Neural progenitor cell (in vitro differentiated cells): Measurements from ENCODE around the gene GJB3. TPM values are rescaled to one million over a fixed set of nuclear protein-coding genes. Genes with fewer than 3 reads are reported as not detected.

Source experiments
- DNase-seq: peaks from one replicate; pipeline ENCODE4 v3.0.0-alpha.2; 2016; ENCODE audit warnings: low spot score
- H2AFZ ChIP-seq: fragments of 200-600 bp; sonication (generic); replicated peaks from 2 replicates; pipeline ENCODE4 v1.6.1; 2016; ENCODE audit warnings: antibody characterized with exemption
- H3F3A ChIP-seq: fragments of 200-600 bp; sonication (generic); 2 replicates; pipeline ENCODE4 v1.6.1; 2016; ENCODE audit warnings: antibody characterized with exemption, low read depth
- H3K27ac ChIP-seq: fragments of 200-600 bp; sonication (generic); 2 replicates; pipeline ENCODE4 v1.5.1; 2016; ENCODE audit warnings: mild to moderate bottlenecking
- H3K27me3 ChIP-seq: fragments of 200-600 bp; sonication (generic); 2 replicates; pipeline ENCODE4 v1.6.1; 2016; ENCODE audit warnings: mild to moderate bottlenecking, moderate library complexity
- H3K36me3 ChIP-seq: fragments of 200-600 bp; sonication (generic); 2 replicates; pipeline ENCODE4 v1.5.1; 2016
- H3K4me1 ChIP-seq: fragments of 200-600 bp; sonication (generic); 2 replicates; pipeline ENCODE4 v1.6.1; 2016; ENCODE audit warnings: mixed run types
- H3K4me2 ChIP-seq: fragments of 200-600 bp; sonication (generic); 2 replicates; pipeline ENCODE4 v1.6.1; 2016
- H3K4me3 ChIP-seq: fragments of 200-600 bp; sonication (generic); 2 replicates; pipeline ENCODE4 v1.5.1; 2016
- H3K79me2 ChIP-seq: fragments of 200-600 bp; sonication (generic); 2 replicates; pipeline ENCODE4 v1.6.1; 2016; ENCODE audit warnings: low read depth
- H3K9ac ChIP-seq: fragments of 200-600 bp; sonication (generic); 2 replicates; pipeline ENCODE4 v1.6.1; 2016
- H3K9me3 ChIP-seq: fragments of 200-600 bp; sonication (generic); 2 replicates; pipeline ENCODE4 v1.5.1; 2016; ENCODE audit warnings: low read depth
- H4K20me1 ChIP-seq: fragments of 200-600 bp; sonication (generic); 2 replicates; pipeline ENCODE4 v1.6.1; 2016; ENCODE audit warnings: low read depth
- H3K27ac Mint-ChIP-seq: 3 replicates; pipeline ENCODE4 v1.8.0; 2021; ENCODE audit warnings: mixed read lengths
- H3K27me3 Mint-ChIP-seq: 2 replicates; pipeline ENCODE4 v1.8.0; 2022; ENCODE audit warnings: low read depth, mild to moderate bottlenecking, inconsistent platforms, moderate library complexity, mixed read lengths; ENCODE audit not compliant: insufficient read depth
- H3K36me3 Mint-ChIP-seq: 3 replicates; pipeline ENCODE4 v1.8.0; 2021; ENCODE audit warnings: mixed read lengths
- H3K4me1 Mint-ChIP-seq: 3 replicates; pipeline ENCODE4 v1.8.0; 2021; ENCODE audit warnings: mixed read lengths
- H3K4me3 Mint-ChIP-seq: 3 replicates; pipeline ENCODE4 v1.8.0; 2021; ENCODE audit warnings: mild to moderate bottlenecking, moderate library complexity, mixed read lengths
- H3K9me3 Mint-ChIP-seq: 3 replicates; pipeline ENCODE4 v1.8.0; 2020; ENCODE audit warnings: mixed read lengths
- EZH2 ChIP-seq: fragments of 200-600 bp; sonication (generic); IDR thresholded peaks from 2 replicates; pipeline ENCODE4 v1.6.1; 2017; ENCODE audit warnings: antibody characterized with exemption, mild to moderate bottlenecking, moderate library complexity
- EZH2phosphoT487 ChIP-seq: fragments of 200-600 bp; sonication (generic); IDR thresholded peaks from 2 replicates; pipeline ENCODE4 v1.6.1; 2017; ENCODE audit warnings: antibody characterized with exemption
- total RNA-seq: library from RNA; depleted of rRNA; stranded (reverse); fragments of >200 nt; gene quantifications from 2 replicates; pipeline ENCODE4 v1.2.3, GENCODE V29; 2015; ENCODE audit warnings: low replicate concordance
- TF ChIP-seq, protein P1 (sequence below): fragments of 200-600 bp; sonication (generic); IDR thresholded peaks from 2 replicates; pipeline ENCODE4 v1.5.1; 2017; ENCODE audit warnings: antibody characterized with exemption, mild to moderate bottlenecking

GJB3 gene
- total RNA-seq, 1 donor from 2014 or later: not detected

DNA sequence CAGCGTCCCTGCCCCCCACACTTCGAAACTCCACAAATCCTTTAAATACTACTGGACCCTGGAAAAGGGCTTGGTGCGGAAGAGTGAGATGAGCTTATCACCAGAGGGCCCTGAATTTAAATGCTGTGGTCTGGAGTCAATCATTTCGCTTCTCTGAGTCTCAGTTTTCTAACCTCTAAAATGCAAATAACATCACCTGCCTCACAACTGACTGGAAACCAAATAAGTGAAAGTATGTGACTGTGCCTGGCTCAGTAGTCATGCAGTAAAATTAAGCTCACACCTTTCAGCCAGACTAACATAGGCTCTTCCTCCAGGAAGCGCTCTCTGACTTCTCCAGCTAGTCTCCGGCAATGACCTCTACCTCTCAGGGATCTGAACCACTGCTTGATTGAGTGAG lies 16.0 kb downstream of the GJB3 start:
- Histone ChIP-seq H3K27ac (no peak overlapping the region), H3K79me2 (no peaks in the 10 kb centered on the region), H3K4me1 (peaks cover 9% of the 10 kb centered on the region), H3K4me3 (no peak overlapping the region), H3K27me3 (peaks cover 66% of the 10 kb centered on the region), H3K9ac (no peak overlapping the region), H3K36me3 (no peaks in the 10 kb centered on the region), H3K9me3 (no peaks in the 10 kb centered on the region), H2AFZ (no peak overlapping the region), H3F3A (no peaks in the 10 kb centered on the region), H3K4me2 (peak overlapping the region; percentile 27), H4K20me1 (peaks cover 10% of the 10 kb centered on the region)
- TF ChIP-seq EZH2phosphoT487 (no peak), EZH2 (no peak)
- TF ChIP-seq, protein P1, sequence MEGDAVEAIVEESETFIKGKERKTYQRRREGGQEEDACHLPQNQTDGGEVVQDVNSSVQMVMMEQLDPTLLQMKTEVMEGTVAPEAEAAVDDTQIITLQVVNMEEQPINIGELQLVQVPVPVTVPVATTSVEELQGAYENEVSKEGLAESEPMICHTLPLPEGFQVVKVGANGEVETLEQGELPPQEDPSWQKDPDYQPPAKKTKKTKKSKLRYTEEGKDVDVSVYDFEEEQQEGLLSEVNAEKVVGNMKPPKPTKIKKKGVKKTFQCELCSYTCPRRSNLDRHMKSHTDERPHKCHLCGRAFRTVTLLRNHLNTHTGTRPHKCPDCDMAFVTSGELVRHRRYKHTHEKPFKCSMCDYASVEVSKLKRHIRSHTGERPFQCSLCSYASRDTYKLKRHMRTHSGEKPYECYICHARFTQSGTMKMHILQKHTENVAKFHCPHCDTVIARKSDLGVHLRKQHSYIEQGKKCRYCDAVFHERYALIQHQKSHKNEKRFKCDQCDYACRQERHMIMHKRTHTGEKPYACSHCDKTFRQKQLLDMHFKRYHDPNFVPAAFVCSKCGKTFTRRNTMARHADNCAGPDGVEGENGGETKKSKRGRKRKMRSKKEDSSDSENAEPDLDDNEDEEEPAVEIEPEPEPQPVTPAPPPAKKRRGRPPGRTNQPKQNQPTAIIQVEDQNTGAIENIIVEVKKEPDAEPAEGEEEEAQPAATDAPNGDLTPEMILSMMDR: no peak
- Mint-ChIP-seq H3K4me1 (peaks cover 22% of the 10 kb centered on the region), H3K4me3 (peak overlapping the region; percentile 46), H3K9me3 (no peaks in the 10 kb centered on the region), H3K36me3 (peaks cover 2% of the 10 kb centered on the region), H3K27ac (peak overlapping the region; percentile 93), H3K27me3 (peaks cover 6% of the 10 kb centered on the region)
- no peak for DNase-seq

DNA sequence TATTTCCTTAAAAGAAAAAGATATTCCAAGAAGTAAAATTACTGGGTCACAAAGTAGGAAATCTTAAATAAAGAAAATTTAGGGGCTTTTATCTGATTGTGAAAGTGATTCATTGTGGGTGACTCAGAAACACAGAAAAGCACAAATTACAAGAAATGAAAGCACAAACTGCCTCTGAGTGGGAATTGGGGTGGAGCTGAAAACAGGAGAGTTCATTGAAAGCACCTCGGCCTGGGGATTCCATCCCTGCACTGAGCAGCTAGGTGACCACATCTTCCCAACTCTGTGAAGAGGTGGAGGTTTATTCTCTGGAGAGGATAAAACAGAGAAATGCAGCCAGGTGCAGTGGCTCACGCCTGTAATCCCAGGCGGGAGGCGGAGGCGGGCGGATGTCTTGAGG lies 19.2 kb downstream of the GJB3 start:
- Histone ChIP-seq H3K27me3 (peaks cover 35% of the 10 kb centered on the region), H3K4me1 (peaks cover 9% of the 10 kb centered on the region), H3K9ac (no peak overlapping the region), H3K4me2 (no peak overlapping the region), H3K79me2 (no peaks in the 10 kb centered on the region), H3K27ac (no peak overlapping the region), H3K36me3 (no peaks in the 10 kb centered on the region), H3K4me3 (no peak overlapping the region), H3F3A (no peaks in the 10 kb centered on the region), H2AFZ (no peak overlapping the region), H3K9me3 (no peaks in the 10 kb centered on the region), H4K20me1 (peaks cover 10% of the 10 kb centered on the region)
- peaks cover 3% of the 10 kb centered on the region for H3K27me3 Mint-ChIP-seq
- no peak overlapping the region for H3K4me3 Mint-ChIP-seq
- no peaks in the 10 kb centered on the region for H3K36me3 Mint-ChIP-seq
- H3K4me1 Mint-ChIP-seq: peaks cover 19% of the 10 kb centered on the region
- TF ChIP-seq, protein P1: no peak
- TF ChIP-seq EZH2 (no peak), EZH2phosphoT487 (no peak)
- no peak overlapping the region for H3K27ac Mint-ChIP-seq
- no peaks in the 10 kb centered on the region for H3K9me3 Mint-ChIP-seq
- no peak for DNase-seq

DNA sequence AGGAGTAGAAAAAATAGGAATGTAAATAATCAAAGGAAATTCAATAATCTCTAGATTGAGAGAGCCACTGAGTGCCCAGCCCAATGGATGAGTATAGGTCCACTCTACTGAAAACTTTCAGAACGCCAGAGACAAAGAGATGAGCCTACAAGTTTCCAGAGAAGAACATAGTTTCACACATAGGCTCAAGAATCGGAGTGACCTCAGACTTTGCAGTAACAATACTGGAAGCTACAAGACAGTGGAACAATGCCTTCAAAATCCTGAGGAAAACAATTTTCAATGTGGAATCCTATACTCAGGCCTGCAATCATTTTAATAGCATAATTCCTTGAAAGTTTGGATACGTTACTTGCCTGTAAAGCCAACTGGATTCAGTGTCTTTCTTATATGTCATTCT lies 22.8 kb downstream of the GJB3 start:
- no peak overlapping the region for H3K4me3 ChIP-seq
- H3K9me3 ChIP-seq: no peaks in the 10 kb centered on the region
- DNase-seq: no peak
- H3K36me3 ChIP-seq: no peaks in the 10 kb centered on the region
- no peaks in the 10 kb centered on the region for H3K79me2 ChIP-seq
- no peaks in the 10 kb centered on the region for H3F3A ChIP-seq
- peaks cover 6% of the 10 kb centered on the region for H3K4me1 ChIP-seq
- H3K27ac ChIP-seq: no peak overlapping the region
- TF ChIP-seq EZH2 (no peak), EZH2phosphoT487 (no peak)
- TF ChIP-seq, protein P1: no peak
- H3K9me3 Mint-ChIP-seq: no peaks in the 10 kb centered on the region
- no peak overlapping the region for H3K27ac Mint-ChIP-seq
- H3K4me3 Mint-ChIP-seq: no peak overlapping the region
- H3K36me3 Mint-ChIP-seq: peaks cover 5% of the 10 kb centered on the region
- peaks cover 8% of the 10 kb centered on the region for H3K4me1 Mint-ChIP-seq
- no peak overlapping the region for H3K9ac ChIP-seq
- no peaks in the 10 kb centered on the region for H3K27me3 Mint-ChIP-seq
- H3K4me2 ChIP-seq: no peak overlapping the region
- no peak overlapping the region for H2AFZ ChIP-seq
- peaks cover 3% of the 10 kb centered on the region for H3K27me3 ChIP-seq
- H4K20me1 ChIP-seq: no peaks in the 10 kb centered on the region
